Mesodermal cell (in vitro differentiated cells): Measurements from ENCODE around the gene B9D2.
"Not testable (repeated sequence)": the region's sequence is repeated elsewhere in the genome, so short reads cannot be mapped to it uniquely, and the experiment has no call there.

ENCODE experiments used
- H3K27ac ChIP-seq: 2 replicates; pipeline ENCODE4 v1.7.0; 2013; ENCODE audit warnings: mild to moderate bottlenecking, low read depth, low read length, moderate library complexity; ENCODE audit not compliant: severe bottlenecking
- H3K36me3 ChIP-seq: 2 replicates; pipeline ENCODE4 v1.7.1; 2013; ENCODE audit warnings: mild to moderate bottlenecking, low read length, moderate library complexity; ENCODE audit not compliant: control insufficient read depth, insufficient read depth
- H3K4me1 ChIP-seq: one replicate; pipeline ENCODE4 v1.7.1; 2013; ENCODE audit warnings: mild to moderate bottlenecking, low read length; ENCODE audit not compliant: insufficient read depth, control insufficient read depth, poor library complexity, severe bottlenecking
- H3K4me3 ChIP-seq: 2 replicates; pipeline ENCODE4 v1.7.0; 2013; ENCODE audit warnings: low read length, control low read depth, mild to moderate bottlenecking; ENCODE audit not compliant: insufficient read depth, poor library complexity, severe bottlenecking; ENCODE audit errors: extremely low read depth
- H3K9me3 ChIP-seq: 2 replicates; pipeline ENCODE4 v1.7.1; 2013; ENCODE audit warnings: mild to moderate bottlenecking, low read length, moderate library complexity; ENCODE audit not compliant: control insufficient read depth
- WGBS, 2 experiments: methylation state at CpG; one replicate each; pipeline ENCODE4 v1.1.5; 2013; ENCODE audit warnings: missing lambda C conversion rate in 2 of 2; ENCODE audit not compliant: insufficient coverage in 2 of 2; 5-methylcytosine and 5-hydroxymethylcytosine counted together

The B9D2 gene

DNA sequence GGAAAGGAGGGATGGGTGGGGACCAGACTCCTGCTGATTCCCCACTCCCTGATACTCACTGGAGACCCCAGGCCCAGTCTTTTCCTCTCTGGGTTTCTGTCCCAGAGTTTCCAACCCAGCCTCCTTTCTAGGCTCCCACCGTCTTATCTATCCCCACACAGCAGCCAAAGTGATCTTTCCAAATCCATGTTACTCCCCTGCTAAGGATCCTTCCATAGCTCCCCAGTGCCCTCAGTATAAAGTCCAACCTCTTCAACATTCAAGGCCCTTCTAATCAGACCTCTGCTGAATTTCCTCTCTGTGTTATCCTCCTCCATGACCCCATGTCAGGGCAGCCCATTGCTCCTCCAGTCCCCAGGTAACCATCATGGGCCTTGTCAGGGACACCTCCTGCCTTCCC lies 8.9 kb downstream of the B9D2 start:
- Histone ChIP-seq H3K36me3 (peaks cover 11% of the 10 kb centered on the region), H3K4me1 (peaks cover 2% of the 10 kb centered on the region), H3K9me3 (no peaks in the 10 kb centered on the region), H3K27ac (no peak overlapping the region), H3K4me3 (no peak overlapping the region)
- WGBS, 2 experiments, result 85 to 90% methylated on average over 1 of the region's 1 CpG

GRCh38 chr19:41354343-41354953 lies 9.5 kb downstream of the B9D2 start:
- H3K36me3 ChIP-seq, result peaks cover 16% of the 10 kb centered on the region
- H3K4me3 ChIP-seq, result peak overlapping the region; percentile 96
- H3K4me1 ChIP-seq, result peaks cover 6% of the 10 kb centered on the region
- no peak overlapping the region for H3K27ac ChIP-seq
- 92 to 94% methylated on average over 21 to 22 of the region's 23 CpGs for WGBS, 2 experiments
- H3K9me3 ChIP-seq, result no peaks in the 10 kb centered on the region

GRCh38 chr19:41353466-41354342 lies 10.2 kb downstream of the B9D2 start, which contains the start of gene TGFB1:
Gene TGFB1, minus strand, starts transcription at chr19:41353922. Its CDS starts 878 bp downstream, at chr19:41353044.
- WGBS, 2 experiments, result 0 to 2% methylated on average over 26 to 41 of the region's 78 CpGs
- H3K4me1 ChIP-seq, result peaks cover 6% of the 10 kb centered on the region
- H3K27ac ChIP-seq, result no peak within 1 kb of the TSS
- peak within 1 kb of the TSS; percentile 96 for H3K4me3 ChIP-seq
- H3K36me3 ChIP-seq, result peaks cover 24% of the 10 kb centered on the region
- no peaks in the 10 kb centered on the region for H3K9me3 ChIP-seq

GRCh38 chr19:41352609-41353465 lies 11.1 kb downstream of the B9D2 start:
- WGBS, 2 experiments, result 0% methylated on average over 52 to 62 of the region's 71 CpGs
- no peak overlapping the region for H3K27ac ChIP-seq
- H3K4me1 ChIP-seq, result peaks cover 6% of the 10 kb centered on the region
- peak overlapping the region; percentile 96 for H3K4me3 ChIP-seq
- peaks cover 31% of the 10 kb centered on the region for H3K36me3 ChIP-seq
- H3K9me3 ChIP-seq, result no peaks in the 10 kb centered on the region

- 2% methylated on average over 8 of the region's 12 CpGs; no CpG with 5 or more reads in 1 of the 2 experiments for WGBS, 2 experiments
- Histone ChIP-seq H3K27ac (no peak overlapping the region), H3K36me3 (peaks cover 35% of the 10 kb centered on the region), H3K4me3 (peak overlapping the region; percentile 96), H3K9me3 (no peaks in the 10 kb centered on the region), H3K4me1 (peaks cover 6% of the 10 kb centered on the region)
These were observed 11.7 kb downstream of the B9D2 start for GRCh38 chr19:41352279-41352608.

GRCh38 chr19:41351339-41352245 lies 12.4 kb downstream of the B9D2 start:
- WGBS, 2 experiments, result 0 to 1% methylated on average over 42 to 48 of the region's 58 CpGs
- Histone ChIP-seq H3K4me3 (peak overlapping the region; percentile 96), H3K9me3 (no peaks in the 10 kb centered on the region), H3K4me1 (peaks cover 6% of the 10 kb centered on the region), H3K27ac (no peak overlapping the region), H3K36me3 (peaks cover 42% of the 10 kb centered on the region)

DNA sequence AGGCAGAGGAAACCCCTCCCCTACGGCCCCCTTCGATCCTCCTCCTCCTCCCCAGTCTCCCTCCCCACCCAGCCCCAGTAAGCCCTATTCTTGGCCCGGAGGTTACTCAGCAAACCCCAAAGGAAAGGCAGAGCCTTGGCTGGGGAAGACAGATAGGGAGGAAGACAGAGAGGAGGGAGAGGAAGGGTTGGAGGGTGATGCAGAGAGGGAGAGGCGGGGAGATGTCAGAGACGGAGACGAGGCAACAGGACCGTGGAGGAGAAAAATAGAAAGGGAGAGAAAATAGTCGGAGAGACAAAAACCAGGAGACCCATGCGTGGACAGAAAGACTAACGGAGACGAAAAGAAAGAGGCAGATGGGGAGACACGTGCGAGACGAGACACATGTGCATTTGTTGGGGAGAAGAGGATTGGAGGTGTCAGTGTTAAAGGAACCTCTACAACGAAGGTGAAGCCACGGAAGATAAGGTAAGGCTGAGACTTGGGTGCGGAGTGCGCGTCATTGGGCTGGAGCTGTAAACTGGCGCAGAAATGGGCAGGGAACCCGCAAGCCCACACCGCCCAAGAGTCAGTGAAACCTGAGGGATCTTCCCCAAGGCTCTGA lies 13.1 kb downstream of the B9D2 start:
- H3K4me3 ChIP-seq, result peak overlapping the region; percentile 96
- no peaks in the 10 kb centered on the region for H3K9me3 ChIP-seq
- WGBS, 2 experiments, result 4 to 5% methylated on average over 16 to 21 of the region's 22 CpGs
- H3K27ac ChIP-seq, result no peak overlapping the region
- H3K36me3 ChIP-seq, result peaks cover 49% of the 10 kb centered on the region
- peaks cover 6% of the 10 kb centered on the region for H3K4me1 ChIP-seq

GRCh38 chr19:41346916-41347315 lies 17.0 kb downstream of the B9D2 start:
- not testable (repeated sequence) for H3K4me3 ChIP-seq, H3K9me3 ChIP-seq, H3K27ac ChIP-seq, H3K4me1 ChIP-seq
- H3K36me3 ChIP-seq, result peaks cover 83% of the 10 kb centered on the region
- WGBS, 2 experiments, result 82 to 95% methylated on average over 3 to 8 of the region's 9 CpGs

GRCh38 chr19:41344162-41344561 lies 19.8 kb downstream of the B9D2 start:
- WGBS, 2 experiments, result 100% methylated on average over 2 of the region's 2 CpGs; no CpG with 5 or more reads in 1 of the 2 experiments
- no peaks in the 10 kb centered on the region for H3K9me3 ChIP-seq
- peaks cover 88% of the 10 kb centered on the region for H3K36me3 ChIP-seq
- peaks cover 3% of the 10 kb centered on the region for H3K4me1 ChIP-seq
- H3K4me3 ChIP-seq, result no peak overlapping the region
- no peak overlapping the region for H3K27ac ChIP-seq
